SK-N-SH treated with all-trans-retinoic acid at 6 μM for 48 hours (cell line): Measurements from ENCODE around the gene RNASEH2B.

ENCODE experiments used
- ATAC-seq: fragments of 200-7000 bp; cut with Tn5 transposase; 3 replicates; pipeline ENCODE4 v1.9.1; 2020; ENCODE audit warnings: mild to moderate bottlenecking, moderate library complexity
- ARNTL ChIP-seq: fragments of 450-650 bp; formaldehyde crosslinking; IDR thresholded peaks from 2 replicates; pipeline ENCODE4 v1.5.0; 2020; ENCODE audit warnings: low read depth, mild to moderate bottlenecking, moderate library complexity, borderline replicate concordance
- BACH2 ChIP-seq: fragments of 250-450 bp; sonication (Bioruptor Pico); IDR thresholded peaks from 2 replicates; pipeline ENCODE4 v1.9.0; 2021; ENCODE audit warnings: mild to moderate bottlenecking, borderline replicate concordance
- CSDC2 ChIP-seq: fragments of 250-450 bp; sonication (Bioruptor Pico); IDR thresholded peaks from 2 replicates; pipeline ENCODE4 v1.5.0; 2020; ENCODE audit warnings: mild to moderate bottlenecking, moderate library complexity
- ESRRG ChIP-seq: fragments of 250-450 bp; sonication (Bioruptor Pico); IDR thresholded peaks from 2 replicates; pipeline ENCODE4 v1.6.1; 2021; ENCODE audit warnings: mild to moderate bottlenecking
- GLIS3 ChIP-seq: fragments of 250-450 bp; sonication (Bioruptor Pico); IDR thresholded peaks from 2 replicates; pipeline ENCODE4 v1.5.0; 2020; ENCODE audit warnings: mild to moderate bottlenecking, moderate library complexity
- ISL1 ChIP-seq: fragments of 250-450 bp; sonication (Bioruptor Pico); IDR thresholded peaks from 2 replicates; pipeline ENCODE4 v2.1.2; 2022; ENCODE audit warnings: mild to moderate bottlenecking, moderate library complexity
- OSR1 ChIP-seq: fragments of 250-450 bp; sonication (Bioruptor Pico); IDR thresholded peaks from 2 replicates; pipeline ENCODE4 v1.8.0; 2022; ENCODE audit warnings: moderate library complexity, mild to moderate bottlenecking, inconsistent platforms
- RARB ChIP-seq: fragments of 250-450 bp; sonication (Bioruptor Pico); IDR thresholded peaks from 2 replicates; pipeline ENCODE4 v1.8.0; 2021; ENCODE audit warnings: mild to moderate bottlenecking, moderate library complexity
- SNAI2 ChIP-seq: fragments of 250-450 bp; sonication (Bioruptor Pico); IDR thresholded peaks from 2 replicates; pipeline ENCODE4 v1.5.0; 2020; ENCODE audit warnings: mild to moderate bottlenecking, moderate library complexity
- TCF4 ChIP-seq: fragments of 250-450 bp; sonication (Bioruptor Pico); IDR thresholded peaks from 2 replicates; pipeline ENCODE4 v1.8.0; 2021; ENCODE audit warnings: mild to moderate bottlenecking, moderate library complexity, borderline replicate concordance
- TSHZ2 ChIP-seq: fragments of 250-450 bp; sonication (Bioruptor Pico); IDR thresholded peaks from 2 replicates; pipeline ENCODE4 v1.5.0; 2020; ENCODE audit warnings: mild to moderate bottlenecking, moderate library complexity
- ZC3H10 ChIP-seq: fragments of 250-450 bp; sonication (Bioruptor Pico); IDR thresholded peaks from 2 replicates; pipeline ENCODE4 v1.5.1; 2021; ENCODE audit warnings: mild to moderate bottlenecking, moderate library complexity
- ZFP3 ChIP-seq: fragments of 250-450 bp; sonication (Bioruptor Pico); IDR thresholded peaks from 2 replicates; pipeline ENCODE4 v1.5.0; 2020; ENCODE audit warnings: mild to moderate bottlenecking, moderate library complexity
- ZNF565 ChIP-seq: fragments of 450-650 bp; formaldehyde crosslinking; conservative IDR thresholded peaks from 2 replicates; pipeline ENCODE4 v1.5.0; 2020; ENCODE audit warnings: low read depth, mild to moderate bottlenecking, moderate library complexity
- ZNF70 ChIP-seq: fragments of 450-650 bp; formaldehyde crosslinking; IDR thresholded peaks from 2 replicates; pipeline ENCODE4 v1.5.0; 2020; ENCODE audit warnings: mild to moderate bottlenecking, moderate library complexity
- ZNF8 ChIP-seq: fragments of 450-650 bp; formaldehyde crosslinking; IDR thresholded peaks from 2 replicates; pipeline ENCODE4 v1.5.0; 2020; ENCODE audit warnings: mild to moderate bottlenecking, moderate library complexity
- TF ChIP-seq, protein P1 (sequence below): fragments of 250-450 bp; sonication (Bioruptor Pico); IDR thresholded peaks from 2 replicates; pipeline ENCODE4 v1.8.0; 2020; ENCODE audit warnings: mild to moderate bottlenecking, moderate library complexity, borderline replicate concordance
- TF ChIP-seq, protein P2 (sequence below): fragments of 250-450 bp; sonication (Bioruptor Pico); IDR thresholded peaks from 2 replicates; pipeline ENCODE4 v1.5.1; 2020; ENCODE audit warnings: low read depth, mild to moderate bottlenecking, moderate library complexity

Gene RNASEH2B

GRCh38 chr13:50909605-50910484, at the start of gene RNASEH2B:
RNASEH2B (plus strand) TSS chr13:50909791; CDS start chr13:50910077, 286 bp downstream.
- no peak for TF ChIP-seq SNAI2
- TF ChIP-seq, protein P1, sequence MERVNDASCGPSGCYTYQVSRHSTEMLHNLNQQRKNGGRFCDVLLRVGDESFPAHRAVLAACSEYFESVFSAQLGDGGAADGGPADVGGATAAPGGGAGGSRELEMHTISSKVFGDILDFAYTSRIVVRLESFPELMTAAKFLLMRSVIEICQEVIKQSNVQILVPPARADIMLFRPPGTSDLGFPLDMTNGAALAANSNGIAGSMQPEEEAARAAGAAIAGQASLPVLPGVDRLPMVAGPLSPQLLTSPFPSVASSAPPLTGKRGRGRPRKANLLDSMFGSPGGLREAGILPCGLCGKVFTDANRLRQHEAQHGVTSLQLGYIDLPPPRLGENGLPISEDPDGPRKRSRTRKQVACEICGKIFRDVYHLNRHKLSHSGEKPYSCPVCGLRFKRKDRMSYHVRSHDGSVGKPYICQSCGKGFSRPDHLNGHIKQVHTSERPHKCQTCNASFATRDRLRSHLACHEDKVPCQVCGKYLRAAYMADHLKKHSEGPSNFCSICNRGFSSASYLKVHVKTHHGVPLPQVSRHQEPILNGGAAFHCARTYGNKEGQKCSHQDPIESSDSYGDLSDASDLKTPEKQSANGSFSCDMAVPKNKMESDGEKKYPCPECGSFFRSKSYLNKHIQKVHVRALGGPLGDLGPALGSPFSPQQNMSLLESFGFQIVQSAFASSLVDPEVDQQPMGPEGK (CRISPR knock-in tag), result no peak
- TF ChIP-seq CSDC2 (CRISPR knock-in tag), result no peak
- no peak for TF ChIP-seq ZNF8
- TF ChIP-seq ZNF565 (CRISPR knock-in tag), result no peak

GRCh38 chr13:50864492-50864891, 45.1 kb upstream of the RNASEH2B start:
- TF ChIP-seq, protein P2, sequence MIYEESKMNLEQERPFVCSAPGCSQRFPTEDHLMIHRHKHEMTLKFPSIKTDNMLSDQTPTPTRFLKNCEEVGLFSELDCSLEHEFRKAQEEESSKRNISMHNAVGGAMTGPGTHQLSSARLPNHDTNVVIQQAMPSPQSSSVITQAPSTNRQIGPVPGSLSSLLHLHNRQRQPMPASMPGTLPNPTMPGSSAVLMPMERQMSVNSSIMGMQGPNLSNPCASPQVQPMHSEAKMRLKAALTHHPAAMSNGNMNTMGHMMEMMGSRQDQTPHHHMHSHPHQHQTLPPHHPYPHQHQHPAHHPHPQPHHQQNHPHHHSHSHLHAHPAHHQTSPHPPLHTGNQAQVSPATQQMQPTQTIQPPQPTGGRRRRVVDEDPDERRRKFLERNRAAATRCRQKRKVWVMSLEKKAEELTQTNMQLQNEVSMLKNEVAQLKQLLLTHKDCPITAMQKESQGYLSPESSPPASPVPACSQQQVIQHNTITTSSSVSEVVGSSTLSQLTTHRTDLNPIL (CRISPR knock-in tag), result no peak
- no peak for TF ChIP-seq TCF4 (CRISPR knock-in tag)
- TF ChIP-seq ARNTL (CRISPR knock-in tag), result no peak
- TF ChIP-seq TSHZ2 (CRISPR knock-in tag), result no peak
- TF ChIP-seq ZNF70 (CRISPR knock-in tag), result no peak
- TF ChIP-seq GLIS3, result no peak
- no peak for TF ChIP-seq CSDC2 (CRISPR knock-in tag)
- no peak for TF ChIP-seq BACH2
- no peak for TF ChIP-seq ZFP3 (CRISPR knock-in tag)
- no peak for TF ChIP-seq ZNF8
- TF ChIP-seq ZNF565 (CRISPR knock-in tag), result no peak
- TF ChIP-seq ISL1 (CRISPR knock-in tag), result no peak
- no peak for TF ChIP-seq ESRRG (CRISPR knock-in tag)
- no peak for TF ChIP-seq RARB (CRISPR knock-in tag)
- TF ChIP-seq ZC3H10 (CRISPR knock-in tag), result no peak
- no peak for ATAC-seq

More at GRCh38 chr13:50909605-50910484, at the start of gene RNASEH2B:
- ATAC-seq, result peak; percentile 92

GRCh38 chr13:50866817-50867636, 42.6 kb upstream of the RNASEH2B start:
- TF ChIP-seq OSR1 (CRISPR knock-in tag) (no peak), ISL1 (CRISPR knock-in tag) (no peak), TSHZ2 (CRISPR knock-in tag) (no peak), RARB (CRISPR knock-in tag) (no peak), CSDC2 (CRISPR knock-in tag) (no peak), ZC3H10 (CRISPR knock-in tag) (no peak), ZNF8 (no peak), ZFP3 (CRISPR knock-in tag) (no peak), TCF4 (CRISPR knock-in tag) (no peak)

More at GRCh38 chr13:50866817-50867636, 42.6 kb upstream of the RNASEH2B start:
- no peak for ATAC-seq
